Natural killer cell treated with Interleukin-12 subunit alpha and Interleukin-12 subunit beta and Interleukin-15 and Interleukin-18, amount 100 ng/mL, for 72 hours (primary cell): ENCODE results near the gene MAN1B1. TPM values are rescaled to one million over a fixed set of nuclear protein-coding genes. Genes with fewer than 3 reads are reported as not detected.

Source experiments
- ATAC-seq, 2 donors: fragments of 150-1000 bp; cut with Tn5 transposase in 1 of 2; sonication (Bioruptor Pico), chemical (Tn5 transposase) in 1 of 2; 2 replicates each; pipeline ENCODE4 v1.10.0; 2021
- DNase-seq: peaks from one replicate; pipeline ENCODE4 v3.0.0; 2022; ENCODE audit warnings: low spot score
- H3K27ac Mint-ChIP-seq, 2 donors: 1 replicate in 1 of 2; 2 replicates in 1 of 2; pipeline ENCODE4 v1.8.0; 2022; ENCODE audit warnings: mixed read lengths in 2 of 2, mild to moderate bottlenecking in 1 of 2, moderate library complexity in 1 of 2
- H3K27me3 Mint-ChIP-seq, 2 donors: 1 replicate in 1 of 2; 2 replicates in 1 of 2; pipeline ENCODE4 v1.8.0; 2022; ENCODE audit warnings: mixed read lengths in 2 of 2
- H3K36me3 Mint-ChIP-seq: one replicate; pipeline ENCODE4 v1.8.0; 2022; ENCODE audit warnings: mixed read lengths
- H3K4me1 Mint-ChIP-seq, 2 donors: 1 replicate in 1 of 2; 2 replicates in 1 of 2; pipeline ENCODE4 v1.8.0; 2022; ENCODE audit warnings: low read depth in 2 of 2, mixed read lengths in 2 of 2, mild to moderate bottlenecking in 1 of 2
- H3K4me3 Mint-ChIP-seq: one replicate; pipeline ENCODE4 v1.8.0; 2022; ENCODE audit warnings: mixed read lengths
- H3K9me3 Mint-ChIP-seq: 2 replicates; pipeline ENCODE4 v1.8.0; 2022; ENCODE audit warnings: mixed read lengths
- total RNA-seq, 2 donors: library from RNA; stranded (reverse); gene quantifications; one replicate each; pipeline ENCODE4 v1.2.3, GENCODE V29; 2022

Gene MAN1B1
- total RNA-seq, 2 donors from 2014 or later = 34.1 to 55.8 TPM

DNA sequence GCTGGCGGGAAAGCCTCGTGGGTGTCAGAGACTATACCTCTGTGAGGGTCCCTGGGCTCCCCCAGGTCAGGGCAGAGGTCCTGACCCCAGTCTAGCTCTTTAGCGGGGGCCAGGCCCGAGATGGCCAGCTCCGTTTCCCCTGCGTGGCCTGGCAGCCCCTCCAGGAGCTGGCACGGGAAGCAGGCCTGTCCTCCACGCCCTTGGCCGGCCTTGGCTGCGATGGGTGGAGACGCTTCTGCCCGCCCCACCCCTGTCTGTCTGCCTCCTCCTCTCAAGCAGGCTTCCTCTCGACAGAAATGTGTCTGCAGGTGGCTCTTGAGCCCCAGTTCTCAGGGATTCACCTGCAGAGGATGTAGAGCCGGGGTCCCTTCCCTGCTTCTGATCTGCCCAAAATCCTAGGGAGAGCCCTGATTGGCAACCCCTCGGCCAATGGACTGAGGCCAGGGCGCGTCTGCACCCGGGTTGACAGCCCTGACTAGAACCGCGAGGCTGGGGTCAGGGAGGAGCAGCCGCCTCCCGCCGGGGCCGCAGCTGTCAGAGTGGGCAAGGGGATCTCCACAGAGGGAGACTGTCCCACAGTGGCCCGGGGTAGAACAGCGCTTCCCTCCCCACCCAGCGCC, 49.6 kb downstream of the MAN1B1 start:
- Mint-ChIP-seq H3K27me3 (peaks cover 15 to 19% of the 10 kb centered on the region in 2 donors), H3K27ac (no peak overlapping the region), H3K4me1 (peaks cover 0 to 2% of the 10 kb centered on the region in 2 donors), H3K36me3 (no peaks in the 10 kb centered on the region), H3K9me3 (no peaks in the 10 kb centered on the region), H3K4me3 (no peak overlapping the region)
- ATAC-seq (no peak), DNase-seq (no peak)

DNA sequence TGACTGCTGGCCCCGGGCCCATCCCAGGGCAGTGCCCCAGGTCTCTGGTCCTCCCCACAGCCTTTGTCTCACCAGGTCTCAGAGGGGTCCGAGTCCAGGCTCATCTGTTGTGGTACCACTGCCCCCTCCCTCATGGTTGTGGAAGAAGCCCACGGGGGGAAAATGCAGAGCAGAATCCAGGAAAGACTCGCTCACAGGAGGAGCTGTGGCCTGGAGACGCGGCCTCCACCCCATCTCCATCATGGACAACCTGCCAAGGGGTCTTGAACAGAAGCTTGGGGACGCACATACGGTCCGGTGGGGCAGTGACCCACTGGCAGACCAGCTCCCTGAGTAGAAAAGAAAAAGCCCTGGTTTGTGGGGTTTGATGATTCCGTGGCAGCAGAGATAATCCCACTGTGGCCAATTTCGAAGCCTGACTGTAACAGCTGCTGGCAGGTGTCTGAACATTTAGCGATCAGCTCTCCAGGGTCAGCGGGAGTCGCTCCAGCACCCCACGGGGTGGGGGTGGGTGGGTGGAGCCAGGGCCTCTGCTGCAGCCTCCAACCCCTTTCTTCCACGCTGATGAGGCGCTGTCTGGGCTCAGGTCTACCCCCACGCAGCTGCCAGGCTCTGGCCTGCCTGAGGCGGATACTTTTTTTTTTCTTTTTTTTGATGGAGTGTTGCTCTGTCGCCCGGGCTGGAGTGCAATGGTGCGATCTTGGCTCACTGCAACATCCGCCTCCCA, 50.3 kb downstream of the MAN1B1 start:
- ATAC-seq (no peak), DNase-seq (no peak)
- H3K4me1 Mint-ChIP-seq = peaks cover 0 to 2% of the 10 kb centered on the region in 2 donors
- H3K27me3 Mint-ChIP-seq = peaks cover 18 to 22% of the 10 kb centered on the region in 2 donors
- no peaks in the 10 kb centered on the region for H3K36me3 Mint-ChIP-seq
- H3K9me3 Mint-ChIP-seq = no peaks in the 10 kb centered on the region
- no peak overlapping the region for H3K4me3 Mint-ChIP-seq
- H3K27ac Mint-ChIP-seq = no peak overlapping the region

DNA sequence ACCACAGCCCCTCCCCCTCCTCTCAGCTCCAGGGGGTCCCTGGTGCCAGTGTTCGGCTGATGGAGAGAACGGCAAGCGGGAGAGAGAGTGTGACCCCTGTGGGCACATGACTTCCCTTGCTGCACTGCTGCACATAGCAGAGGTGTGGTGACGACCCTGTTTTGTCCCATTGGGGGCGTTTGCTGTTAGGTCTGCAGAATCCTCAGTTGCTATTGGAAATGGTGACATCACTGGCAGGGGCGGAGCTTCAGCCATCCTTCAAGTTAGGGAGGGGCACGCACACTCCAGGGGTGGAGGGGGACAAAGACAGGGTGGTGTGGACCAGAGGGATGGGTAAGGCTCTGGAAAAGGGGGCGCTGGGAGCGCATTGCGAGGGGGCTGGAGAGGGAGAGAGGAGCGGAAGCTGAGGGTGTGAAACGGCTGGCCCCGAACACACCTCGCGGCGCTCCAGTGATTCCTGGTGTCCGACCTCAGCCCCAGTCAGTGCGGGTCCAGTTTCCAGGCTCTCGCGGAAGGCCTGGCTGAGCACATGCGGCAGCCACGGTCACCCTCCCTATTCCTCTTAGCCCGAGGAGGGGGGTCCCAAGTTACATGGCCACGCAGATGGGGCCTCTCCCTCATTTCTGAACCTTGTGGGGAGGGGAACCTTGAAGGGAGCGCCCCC, 51.4 kb downstream of the MAN1B1 start:
- Mint-ChIP-seq H3K27me3 (peaks cover 25% of the 10 kb centered on the region in 2 donors), H3K4me3 (no peak overlapping the region), H3K27ac (no peak overlapping the region), H3K9me3 (no peaks in the 10 kb centered on the region), H3K36me3 (no peaks in the 10 kb centered on the region), H3K4me1 (peaks cover 0 to 6% of the 10 kb centered on the region in 2 donors)
- ATAC-seq = no peak
- no peak for DNase-seq

GRCh38 chr9:137138722-137139467, 52.1 kb downstream of the MAN1B1 start, which contains the start of gene GRIN1:
TSS of gene GRIN1 (plus strand) at chr9:137139154. CDS start at chr9:137139487, 333 bp downstream.
- H3K36me3 Mint-ChIP-seq = no peaks in the 10 kb centered on the region
- H3K9me3 Mint-ChIP-seq = no peaks in the 10 kb centered on the region
- DNase-seq = peak; percentile 67
- peaks cover 25% of the 10 kb centered on the region in 2 donors for H3K27me3 Mint-ChIP-seq
- ATAC-seq = peak; percentile 43 to 72
- H3K27ac Mint-ChIP-seq = no peak within 1 kb of the TSS
- no peak within 1 kb of the TSS for H3K4me3 Mint-ChIP-seq
- peaks cover 0 to 6% of the 10 kb centered on the region in 2 donors for H3K4me1 Mint-ChIP-seq

DNA sequence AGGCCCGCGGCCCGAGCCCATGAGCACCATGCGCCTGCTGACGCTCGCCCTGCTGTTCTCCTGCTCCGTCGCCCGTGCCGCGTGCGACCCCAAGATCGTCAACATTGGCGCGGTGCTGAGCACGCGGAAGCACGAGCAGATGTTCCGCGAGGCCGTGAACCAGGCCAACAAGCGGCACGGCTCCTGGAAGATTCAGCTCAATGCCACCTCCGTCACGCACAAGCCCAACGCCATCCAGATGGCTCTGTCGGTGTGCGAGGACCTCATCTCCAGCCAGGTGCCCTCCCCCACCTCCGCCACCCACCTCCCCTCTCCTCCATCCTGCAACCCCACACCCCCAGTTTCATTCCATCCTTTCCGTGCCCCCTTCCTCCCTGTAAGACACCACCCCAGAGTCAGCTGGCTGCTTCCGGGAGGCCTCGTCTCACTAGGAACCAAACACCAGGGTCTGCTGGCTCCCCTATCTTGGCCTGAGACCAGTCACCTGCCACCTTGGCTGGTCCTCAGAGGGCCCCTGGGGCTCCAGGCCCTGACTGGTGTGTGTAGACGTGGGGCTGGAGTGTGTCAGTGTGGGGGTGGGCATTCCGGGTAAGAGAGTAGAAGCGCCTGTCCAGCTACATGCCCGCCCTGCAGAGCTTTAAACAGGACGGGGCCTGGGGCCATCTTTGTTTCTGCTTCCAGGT, 52.8 kb downstream of the MAN1B1 start:
- H3K4me1 Mint-ChIP-seq = peaks cover 0 to 6% of the 10 kb centered on the region in 2 donors
- no peak overlapping the region for H3K27ac Mint-ChIP-seq
- no peaks in the 10 kb centered on the region for H3K36me3 Mint-ChIP-seq
- peaks cover 25% of the 10 kb centered on the region in 2 donors for H3K27me3 Mint-ChIP-seq
- no peaks in the 10 kb centered on the region for H3K9me3 Mint-ChIP-seq
- ATAC-seq (no peak), DNase-seq (no peak)
- no peak overlapping the region for H3K4me3 Mint-ChIP-seq

DNA sequence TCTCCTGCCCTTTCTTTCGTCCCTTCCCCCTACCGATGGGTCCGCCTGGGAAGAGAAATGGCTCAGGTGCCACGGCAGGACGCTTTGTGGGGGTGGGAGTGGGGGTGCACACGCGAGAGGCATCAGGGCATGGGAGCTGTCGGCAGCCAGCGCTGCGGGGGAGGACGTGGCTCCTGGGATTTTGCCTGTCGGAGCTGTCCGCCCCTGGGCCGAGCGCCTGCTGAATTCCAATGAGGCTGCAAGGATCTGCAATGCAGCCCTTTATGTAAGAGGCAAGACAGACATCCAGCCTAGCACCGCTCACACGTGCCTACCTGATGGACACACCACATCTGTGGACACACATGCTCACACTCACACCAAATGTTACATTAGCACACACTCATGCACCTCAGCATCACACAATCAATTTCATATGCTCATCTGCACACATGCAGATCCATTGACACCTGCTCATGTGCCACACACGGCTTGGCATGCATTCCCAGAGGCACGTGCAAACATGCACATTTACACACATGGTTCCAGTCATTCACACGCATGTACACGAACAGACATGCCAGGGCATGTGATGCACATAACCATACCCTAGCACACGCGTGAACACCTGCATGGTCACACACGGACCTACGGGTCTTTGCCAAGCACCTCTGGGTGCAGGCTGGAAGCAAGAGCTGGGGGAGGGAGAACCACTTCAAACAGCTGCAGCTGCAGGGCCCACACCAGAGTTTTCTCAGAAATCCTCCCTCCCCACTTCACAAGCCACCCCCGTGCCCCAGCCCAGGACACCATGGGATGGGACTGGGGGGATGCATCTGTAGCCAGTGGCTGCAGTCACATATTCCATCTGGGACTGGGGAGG, 53.6 kb downstream of the MAN1B1 start:
- ATAC-seq (no peak), DNase-seq (no peak)
- H3K36me3 Mint-ChIP-seq = no peaks in the 10 kb centered on the region
- no peaks in the 10 kb centered on the region for H3K9me3 Mint-ChIP-seq
- H3K4me3 Mint-ChIP-seq = no peak overlapping the region
- no peak overlapping the region for H3K27ac Mint-ChIP-seq
- peaks cover 0 to 6% of the 10 kb centered on the region in 2 donors for H3K4me1 Mint-ChIP-seq
- peaks cover 25% of the 10 kb centered on the region in 2 donors for H3K27me3 Mint-ChIP-seq

DNA sequence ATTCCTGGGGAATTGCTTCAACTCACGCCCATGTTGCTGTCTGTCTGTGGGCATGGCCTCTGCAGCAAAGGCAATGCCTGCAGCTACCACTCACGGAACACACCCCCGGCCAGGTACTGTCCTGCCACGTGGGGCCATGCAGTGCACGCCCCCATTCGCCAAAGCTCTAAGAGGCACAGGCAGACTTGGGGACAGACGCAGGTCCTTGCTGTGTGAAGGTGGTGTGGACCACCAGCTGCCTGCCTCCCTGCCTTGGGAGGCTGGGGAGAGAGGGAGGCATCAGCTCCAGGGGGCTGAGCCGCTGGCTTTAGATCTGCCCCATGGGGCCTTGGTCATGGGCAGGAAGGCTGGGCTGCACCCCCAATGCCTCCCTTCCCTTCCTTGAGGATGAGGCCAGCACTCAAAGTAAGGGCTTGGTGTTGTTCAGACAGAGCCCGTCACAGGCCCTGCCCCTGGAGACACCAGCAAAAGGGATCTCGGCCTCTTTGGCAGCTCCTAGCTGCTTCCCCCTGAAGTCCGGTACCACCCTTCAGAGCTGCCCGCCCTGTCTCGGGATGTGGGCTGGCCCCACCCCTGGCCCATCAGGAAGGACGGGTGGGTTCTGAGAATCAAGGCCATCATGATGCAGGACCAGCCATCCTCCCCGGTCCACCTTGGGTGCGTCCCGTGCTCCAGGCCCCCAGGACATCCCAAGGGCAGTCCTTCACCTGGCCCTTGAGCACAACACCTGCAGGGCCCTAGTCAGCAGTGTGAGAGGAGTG, 54.4 kb downstream of the MAN1B1 start:
- ATAC-seq (no peak), DNase-seq (no peak)
- Mint-ChIP-seq H3K27me3 (peaks cover 18 to 20% of the 10 kb centered on the region in 2 donors), H3K9me3 (no peaks in the 10 kb centered on the region), H3K27ac (no peak overlapping the region), H3K36me3 (no peaks in the 10 kb centered on the region), H3K4me3 (no peak overlapping the region), H3K4me1 (peaks cover 0 to 6% of the 10 kb centered on the region in 2 donors)

DNA sequence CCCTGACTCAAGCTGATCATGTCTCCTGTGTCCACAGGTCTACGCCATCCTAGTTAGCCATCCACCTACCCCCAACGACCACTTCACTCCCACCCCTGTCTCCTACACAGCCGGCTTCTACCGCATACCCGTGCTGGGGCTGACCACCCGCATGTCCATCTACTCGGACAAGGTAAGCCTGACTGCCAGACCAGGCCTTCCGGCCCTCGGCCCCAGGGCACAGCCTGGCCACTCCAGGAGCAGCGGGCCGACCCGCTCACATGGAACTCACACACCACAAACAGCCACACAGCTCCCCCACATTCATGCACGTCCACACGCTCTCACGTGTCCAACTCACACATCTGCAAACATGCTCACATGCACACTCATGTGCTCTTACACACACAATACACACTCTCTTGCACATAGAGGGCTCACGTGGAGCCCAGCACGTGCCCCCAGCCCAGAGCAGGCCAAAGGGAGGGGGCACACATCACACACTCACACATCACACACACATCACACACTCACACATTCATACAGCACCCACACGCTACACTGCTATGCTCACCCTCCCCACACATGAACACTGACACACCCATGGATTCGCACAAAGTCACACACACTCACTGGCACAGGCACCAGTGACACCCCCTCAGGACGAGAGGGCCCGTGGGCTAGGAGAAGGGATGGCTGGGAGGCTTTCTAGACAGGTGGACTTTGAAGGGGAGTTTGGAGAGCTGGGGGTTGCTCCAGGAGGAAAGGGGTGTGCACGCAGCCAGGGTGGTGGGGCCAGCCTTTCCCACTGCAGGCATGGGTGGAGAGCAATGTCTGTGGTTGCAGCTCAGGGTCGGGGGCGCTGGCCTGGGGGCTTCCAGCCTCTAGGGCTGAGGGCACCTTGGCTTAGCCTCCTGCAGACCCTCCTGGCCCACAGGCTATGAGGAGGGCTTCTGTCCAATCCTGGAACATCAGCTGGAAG, 55.5 kb downstream of the MAN1B1 start:
- DNase-seq (no peak), ATAC-seq (no peak)
- H3K36me3 Mint-ChIP-seq = no peaks in the 10 kb centered on the region
- peaks cover 17 to 23% of the 10 kb centered on the region in 2 donors for H3K27me3 Mint-ChIP-seq
- H3K9me3 Mint-ChIP-seq = no peaks in the 10 kb centered on the region
- H3K4me3 Mint-ChIP-seq = no peak overlapping the region
- no peak overlapping the region for H3K27ac Mint-ChIP-seq
- peaks cover 0 to 6% of the 10 kb centered on the region in 2 donors for H3K4me1 Mint-ChIP-seq

DNA sequence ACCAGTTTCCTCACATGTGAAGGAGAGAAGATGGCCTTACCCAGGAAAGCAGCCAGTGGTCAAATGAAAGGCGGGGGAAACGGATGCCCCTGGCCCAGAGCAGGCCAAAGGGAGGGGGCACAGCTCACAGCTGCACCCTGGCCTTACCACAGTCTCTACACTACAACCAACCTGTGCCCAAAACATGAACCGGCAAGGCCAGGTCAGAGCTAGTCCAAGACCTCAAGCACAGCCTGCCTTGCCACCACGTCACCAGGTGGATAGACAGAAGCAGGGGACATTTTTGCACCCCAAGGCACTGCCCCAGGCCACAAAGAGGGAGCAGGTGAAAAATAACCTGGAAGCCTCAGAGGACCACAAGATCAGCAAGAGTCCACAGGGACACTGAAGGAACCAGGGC, 56.7 kb downstream of the MAN1B1 start:
- peaks cover 17 to 23% of the 10 kb centered on the region in 2 donors for H3K27me3 Mint-ChIP-seq
- no peak overlapping the region for H3K27ac Mint-ChIP-seq
- peaks cover 0 to 6% of the 10 kb centered on the region in 2 donors for H3K4me1 Mint-ChIP-seq
- DNase-seq = no peak
- H3K9me3 Mint-ChIP-seq = no peaks in the 10 kb centered on the region
- H3K4me3 Mint-ChIP-seq = no peak overlapping the region
- ATAC-seq = no peak
- H3K36me3 Mint-ChIP-seq = no peaks in the 10 kb centered on the region

GRCh38 chr9:137145731-137146526, 59.1 kb downstream of the MAN1B1 start:
- H3K4me1 Mint-ChIP-seq = peaks cover 0 to 3% of the 10 kb centered on the region in 2 donors
- no peaks in the 10 kb centered on the region for H3K36me3 Mint-ChIP-seq
- DNase-seq (no peak), ATAC-seq (no peak)
- peaks cover 10 to 15% of the 10 kb centered on the region in 2 donors for H3K27me3 Mint-ChIP-seq
- no peak overlapping the region for H3K4me3 Mint-ChIP-seq
- H3K9me3 Mint-ChIP-seq = no peaks in the 10 kb centered on the region
- H3K27ac Mint-ChIP-seq = no peak overlapping the region
